Amniotic stem cell (primary cell): ENCODE data around the gene RASD1.
"Not testable (repeated sequence)": the region's sequence is repeated elsewhere in the genome, so short reads cannot be mapped to it uniquely, and the experiment has no call there.

ENCODE experiments used
- DNase-seq: peaks from one replicate; lab custom pipeline; 2025; lab: John Stamatoyannopoulos, UW

The RASD1 gene

GRCh38 chr17:17469358-17469757 is 26.8 kb downstream of the RASD1 start:
- no peak for DNase-seq

GRCh38 chr17:17468217-17469010 is 27.8 kb downstream of the RASD1 start:
- DNase-seq, result no peak

GRCh38 chr17:17467720-17468119 is 28.5 kb downstream of the RASD1 start:
- DNase-seq, result no peak

GRCh38 chr17:17467016-17467415 is 29.2 kb downstream of the RASD1 start:
- DNase-seq, result no peak

GRCh38 chr17:17466511-17466910 is 29.7 kb downstream of the RASD1 start:
- DNase-seq, result no peak

- not testable (repeated sequence) for DNase-seq
Observed at GRCh38 chr17:17465878-17466277, 30.3 kb downstream of the RASD1 start.

- no peak for DNase-seq
Observed at GRCh38 chr17:17463821-17464220, 32.4 kb downstream of the RASD1 start.

- no peak for DNase-seq
Observed at GRCh38 chr17:17462048-17462824, 34.0 kb downstream of the RASD1 start.

- DNase-seq, result no peak
Observed at GRCh38 chr17:17460038-17460437, 36.2 kb downstream of the RASD1 start.

GRCh38 chr17:17457680-17458079 is 38.5 kb downstream of the RASD1 start:
- DNase-seq, result no peak

- DNase-seq, result no peak
Observed at GRCh38 chr17:17456251-17456650, 39.9 kb downstream of the RASD1 start.

- DNase-seq, result no peak
Observed at GRCh38 chr17:17455173-17455572, 41.0 kb downstream of the RASD1 start.

- DNase-seq, result not testable (repeated sequence)
Observed at GRCh38 chr17:17454700-17455099, 41.5 kb downstream of the RASD1 start.

- DNase-seq, result no peak
Observed at GRCh38 chr17:17454276-17454675, 41.9 kb downstream of the RASD1 start.

GRCh38 chr17:17453088-17453487 is 43.1 kb downstream of the RASD1 start:
- no peak for DNase-seq

GRCh38 chr17:17448723-17449122 is 47.5 kb downstream of the RASD1 start:
- DNase-seq, result no peak

- no peak for DNase-seq
Observed at GRCh38 chr17:17448076-17448475, 48.1 kb downstream of the RASD1 start.

GRCh38 chr17:17447264-17447663 is 48.9 kb downstream of the RASD1 start:
- DNase-seq, result no peak

GRCh38 chr17:17446666-17447155 is 49.5 kb downstream of the RASD1 start:
- no peak for DNase-seq

GRCh38 chr17:17445925-17446665 is 50.1 kb downstream of the RASD1 start:
- peak; percentile 74 for DNase-seq

GRCh38 chr17:17445296-17445924 is 50.8 kb downstream of the RASD1 start:
- DNase-seq, result no peak
